Measurements from ENCODE around the gene ESRRB. TPM values are rescaled to one million over a fixed set of nuclear protein-coding genes. Genes with fewer than 3 reads are reported as not detected.

The ESRRB gene
- total RNA-seq, 3 donors from 2014 or later (not counting 1 experiment from before 2014, with no cell fraction given), result 0.45 to 1.3 TPM; not detected in 1

DNA sequence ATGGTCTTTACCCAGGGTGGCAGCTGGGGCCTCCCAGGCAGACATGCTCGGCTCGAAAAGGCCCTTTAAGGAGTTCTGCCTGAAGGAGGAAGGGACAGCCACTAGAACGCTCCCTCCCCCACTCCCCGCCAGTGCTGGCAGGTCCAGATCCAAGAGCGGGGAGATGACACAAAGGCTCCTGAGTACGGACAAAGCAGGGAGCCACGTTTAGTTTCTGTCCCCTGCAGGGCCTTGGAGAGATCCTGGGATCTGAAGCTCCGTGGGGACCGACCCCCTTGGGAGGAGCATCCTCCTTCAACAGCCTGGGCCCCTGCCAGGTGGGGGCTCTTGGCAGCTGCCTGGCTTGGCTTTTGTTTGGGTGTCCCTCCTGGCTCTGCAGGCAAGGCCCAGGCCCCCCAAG is 89.7 kb downstream of the ESRRB start:
- ATAC-seq (no peak), DNase-seq (no peak)
- Mint-ChIP-seq H3K27me3 (ENCODE audit: low read depth in 2 of 2) (no peaks in the 10 kb centered on the region), H3K36me3 (no peaks in the 10 kb centered on the region), H3K4me1 (no peaks in the 10 kb centered on the region), H3K27ac (no peak overlapping the region), H3K9me3 (no peaks in the 10 kb centered on the region), H3K4me3 (no peak overlapping the region)
- H3K27ac ChIP-seq (ENCODE audit: low read length), result no peak overlapping the region
- no peaks in the 10 kb centered on the region for H3K27me3 ChIP-seq (ENCODE audit: control insufficient read depth, insufficient read depth, low read length)
- intact Hi-C loops (cut with micrococcal nuclease), result no loop called here
- H3K4me1 ChIP-seq (ENCODE audit: control insufficient read depth, insufficient read depth, low read length), result no peaks in the 10 kb centered on the region
- H3K4me3 ChIP-seq (ENCODE audit: low read length), result no peak overlapping the region
- no peaks in the 10 kb centered on the region for H3K36me3 ChIP-seq (ENCODE audit: control insufficient read depth, insufficient read depth, low read length)
- no peaks in the 10 kb centered on the region for H3K9me3 ChIP-seq (ENCODE audit: control insufficient read depth, insufficient read depth, low read length)
- WGBS (ENCODE audit: insufficient coverage), result 85% methylated on average over 9 of the region's 9 CpGs
- TF ChIP-seq, protein P1, sequence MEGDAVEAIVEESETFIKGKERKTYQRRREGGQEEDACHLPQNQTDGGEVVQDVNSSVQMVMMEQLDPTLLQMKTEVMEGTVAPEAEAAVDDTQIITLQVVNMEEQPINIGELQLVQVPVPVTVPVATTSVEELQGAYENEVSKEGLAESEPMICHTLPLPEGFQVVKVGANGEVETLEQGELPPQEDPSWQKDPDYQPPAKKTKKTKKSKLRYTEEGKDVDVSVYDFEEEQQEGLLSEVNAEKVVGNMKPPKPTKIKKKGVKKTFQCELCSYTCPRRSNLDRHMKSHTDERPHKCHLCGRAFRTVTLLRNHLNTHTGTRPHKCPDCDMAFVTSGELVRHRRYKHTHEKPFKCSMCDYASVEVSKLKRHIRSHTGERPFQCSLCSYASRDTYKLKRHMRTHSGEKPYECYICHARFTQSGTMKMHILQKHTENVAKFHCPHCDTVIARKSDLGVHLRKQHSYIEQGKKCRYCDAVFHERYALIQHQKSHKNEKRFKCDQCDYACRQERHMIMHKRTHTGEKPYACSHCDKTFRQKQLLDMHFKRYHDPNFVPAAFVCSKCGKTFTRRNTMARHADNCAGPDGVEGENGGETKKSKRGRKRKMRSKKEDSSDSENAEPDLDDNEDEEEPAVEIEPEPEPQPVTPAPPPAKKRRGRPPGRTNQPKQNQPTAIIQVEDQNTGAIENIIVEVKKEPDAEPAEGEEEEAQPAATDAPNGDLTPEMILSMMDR (IDR thresholded peaks at IDR 0.05), result no peak

DNA sequence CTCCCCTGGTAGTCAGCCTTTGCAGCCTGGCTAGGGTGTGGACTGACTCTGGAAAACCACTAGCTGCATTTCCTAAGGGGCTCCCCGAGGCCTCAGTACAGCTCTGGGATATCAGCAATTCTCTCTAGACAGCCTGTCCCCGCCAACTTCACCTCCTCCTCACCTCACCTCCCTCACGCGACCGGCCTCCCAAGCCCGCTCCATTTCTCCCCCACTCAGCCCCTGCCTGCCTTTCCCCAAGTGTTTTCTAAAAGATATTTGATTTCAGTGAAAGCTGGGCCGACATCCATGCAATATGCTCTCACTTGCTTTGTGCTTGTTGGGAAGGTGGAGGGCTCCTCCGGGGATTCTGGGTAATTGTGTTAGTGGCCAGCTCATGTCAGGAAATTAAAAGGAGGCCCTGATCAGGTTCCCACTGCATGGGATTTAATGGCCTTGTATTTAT is 91.8 kb downstream of the ESRRB start:
- no peaks in the 10 kb centered on the region for H3K36me3 Mint-ChIP-seq
- Histone ChIP-seq H3K27ac (ENCODE audit: low read length) (no peak overlapping the region), H3K36me3 (ENCODE audit: control insufficient read depth, insufficient read depth, low read length) (no peaks in the 10 kb centered on the region), H3K27me3 (ENCODE audit: control insufficient read depth, insufficient read depth, low read length) (no peaks in the 10 kb centered on the region), H3K4me3 (ENCODE audit: low read length) (no peak overlapping the region), H3K4me1 (ENCODE audit: control insufficient read depth, insufficient read depth, low read length) (no peaks in the 10 kb centered on the region), H3K9me3 (ENCODE audit: control insufficient read depth, insufficient read depth, low read length) (no peaks in the 10 kb centered on the region)
- DNase-seq (no peak), ATAC-seq (no peak)
- H3K27ac Mint-ChIP-seq, result no peak overlapping the region
- WGBS (ENCODE audit: insufficient coverage), result 90% methylated on average over 8 of the region's 8 CpGs
- no peaks in the 10 kb centered on the region for H3K4me1 Mint-ChIP-seq
- H3K9me3 Mint-ChIP-seq, result no peaks in the 10 kb centered on the region
- H3K27me3 Mint-ChIP-seq (ENCODE audit: low read depth in 2 of 2), result peaks cover 7 to 9% of the 10 kb centered on the region in 2 donors
- intact Hi-C loops (cut with micrococcal nuclease), result no loop called here
- TF ChIP-seq, protein P1 (IDR thresholded peaks at IDR 0.05), result no peak
- no peak overlapping the region for H3K4me3 Mint-ChIP-seq

DNA sequence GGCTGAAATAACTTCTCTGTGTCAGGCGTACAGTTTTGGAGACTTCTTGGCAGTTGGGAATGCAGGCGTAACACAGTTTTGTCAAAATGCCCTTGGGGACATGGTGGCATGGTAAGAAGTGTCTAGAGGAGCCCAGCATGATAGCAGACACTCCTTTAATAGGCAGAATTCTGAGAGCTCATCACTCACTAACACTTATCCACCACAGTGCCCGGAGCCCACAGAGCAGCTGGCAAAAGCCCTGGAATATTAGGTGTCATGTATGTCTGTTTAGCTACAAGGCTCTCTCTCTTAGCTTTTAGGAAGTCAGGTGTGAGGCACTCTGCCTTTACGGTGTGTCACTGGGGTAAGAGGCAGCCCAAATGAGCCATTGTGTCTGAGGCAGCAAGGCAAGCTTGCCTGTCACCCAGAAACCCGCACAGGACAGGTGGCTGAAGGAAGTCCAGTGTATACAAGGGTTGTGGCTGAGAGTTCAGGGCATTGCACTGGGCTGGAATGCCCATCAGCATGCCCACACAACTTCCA is 96.3 kb downstream of the ESRRB start:
- 83% methylated on average over 4 of the region's 5 CpGs for WGBS (ENCODE audit: insufficient coverage)
- Mint-ChIP-seq H3K27me3 (ENCODE audit: low read depth in 2 of 2) (peaks cover 13 to 20% of the 10 kb centered on the region in 2 donors), H3K4me1 (no peaks in the 10 kb centered on the region), H3K27ac (no peak overlapping the region), H3K4me3 (no peak overlapping the region), H3K9me3 (no peaks in the 10 kb centered on the region), H3K36me3 (no peaks in the 10 kb centered on the region)
- H3K27me3 ChIP-seq (ENCODE audit: control insufficient read depth, insufficient read depth, low read length), result no peaks in the 10 kb centered on the region
- no peaks in the 10 kb centered on the region for H3K9me3 ChIP-seq (ENCODE audit: control insufficient read depth, insufficient read depth, low read length)
- H3K4me1 ChIP-seq (ENCODE audit: control insufficient read depth, insufficient read depth, low read length), result no peaks in the 10 kb centered on the region
- H3K36me3 ChIP-seq (ENCODE audit: control insufficient read depth, insufficient read depth, low read length), result no peaks in the 10 kb centered on the region
- intact Hi-C loops (cut with micrococcal nuclease), result no loop called here
- no peak for DNase-seq
- no peak overlapping the region for H3K27ac ChIP-seq (ENCODE audit: low read length)
- no peak overlapping the region for H3K4me3 ChIP-seq (ENCODE audit: low read length)
- TF ChIP-seq, protein P1 (IDR thresholded peaks at IDR 0.05), result no peak
- ATAC-seq, result no peak

All from natural killer cell (primary cell).